ENCODE data around the gene LPAR3. TPM values are rescaled to one million over a fixed set of nuclear protein-coding genes. Genes with fewer than 3 reads are reported as not detected.

Gene LPAR3
- polyA plus RNA-seq, 2 of the 4 experiments (the other 2 are of a cell fraction), result 0.01 to 0.08 TPM

DNA sequence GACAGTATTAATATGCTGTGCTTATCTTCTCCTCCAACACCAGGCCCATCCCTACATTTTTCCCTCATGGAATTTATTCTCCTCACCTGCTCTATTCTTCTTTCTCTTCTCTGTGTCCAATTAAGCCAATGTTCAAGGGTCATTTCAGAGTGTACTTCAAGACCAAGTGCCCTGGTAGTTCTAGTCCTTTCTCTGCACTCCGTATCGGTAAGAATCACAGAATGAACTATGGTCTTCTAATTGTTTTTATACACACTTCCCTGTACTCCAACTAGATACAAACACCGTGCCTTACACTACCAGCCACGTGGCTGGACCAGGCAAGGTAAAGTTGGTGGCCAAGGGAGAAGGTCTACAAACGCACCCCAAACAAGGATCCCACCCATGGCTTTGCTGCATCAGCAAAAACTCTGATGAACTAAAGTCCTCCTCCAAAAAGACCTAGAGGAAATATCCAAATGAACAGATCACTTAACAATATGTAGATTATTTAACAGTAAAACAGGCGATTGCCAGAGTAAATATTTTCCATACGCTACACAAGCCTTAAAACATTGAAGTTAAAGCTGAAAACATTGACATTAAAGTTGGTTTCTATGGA lies 40.1 kb upstream of the LPAR3 start:
- Histone ChIP-seq H3K4me2 (no peak overlapping the region), H3K27ac (no peak overlapping the region), H3K4me1 (no peaks in the 10 kb centered on the region), H3K9me3 (no peaks in the 10 kb centered on the region), H3K4me3 (no peak overlapping the region)
- no peak for DNase-seq (ENCODE audit: low read depth in 1 of 2, low spot score in 1 of 2)
- no peak for TF ChIP-seq JUN (IDR thresholded peaks at IDR 0.05)
- peak; percentile 70 for TF ChIP-seq MAFK (IDR thresholded peaks at IDR 0.05; ENCODE audit: partially characterized antibody)
- TF ChIP-seq CBX8 (IDR thresholded peaks at IDR 0.05), result no peak
- TF ChIP-seq ELK1 (IDR thresholded peaks at IDR 0.05; ENCODE audit: low read depth, low read length), result no peak
- no peak for TF ChIP-seq CEBPB (IDR thresholded peaks at IDR 0.05)
- TF ChIP-seq RFX5 (IDR thresholded peaks at IDR 0.05), result no peak
- WGBS (ENCODE audit: missing lambda C conversion rate), result 53% methylated on average over 7 of the region's 7 CpGs
- no peak for FAIRE-seq
- ChIA-PET CTCF (interaction anchor here (1.3 kb wide), 1 partner anchor 151 kb away, joined by 5 read pairs; no protein-coding TSS in a partner anchor), POLR2A (no interaction called here)
- no peak for ATAC-seq

DNA sequence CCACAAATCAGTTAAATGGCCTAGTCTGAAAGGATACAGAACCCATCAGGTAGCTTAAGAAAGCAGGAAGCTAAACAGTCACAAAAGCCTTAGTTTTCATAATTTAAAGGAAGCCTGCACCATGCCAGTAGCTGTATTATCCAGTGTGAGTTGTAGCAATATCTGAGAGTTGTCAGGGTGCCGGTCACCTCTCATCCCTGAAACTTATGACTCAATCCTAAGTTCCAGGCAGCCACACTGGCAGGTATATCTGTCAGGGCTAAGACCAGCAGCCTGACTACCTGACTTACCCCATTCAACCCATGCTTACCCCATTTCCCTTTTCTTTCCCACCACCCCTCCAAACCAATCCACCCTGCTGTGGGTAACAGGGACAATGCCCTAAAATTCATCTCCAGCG lies 37.8 kb upstream of the LPAR3 start:
- H3K4me2 ChIP-seq, result no peak overlapping the region
- no peak overlapping the region for H3K4me3 ChIP-seq
- ATAC-seq, result no peak
- TF ChIP-seq KDM1A (IDR thresholded peaks at IDR 0.05; ENCODE audit: low read depth) (no peak), RFX5 (IDR thresholded peaks at IDR 0.05) (no peak), ESRRA (IDR thresholded peaks at IDR 0.05; ENCODE audit: borderline replicate concordance, low read length) (no peak), NR3C1 (IDR thresholded peaks at IDR 0.05) (no peak), POLR2AphosphoS2 (conservative IDR thresholded peaks at IDR 0.05; ENCODE audit: low read length) (no peak), USF2 (IDR thresholded peaks at IDR 0.05) (no peak), CHD4 (IDR thresholded peaks at IDR 0.05; ENCODE audit: borderline replicate concordance) (no peak), CEBPB (IDR thresholded peaks at IDR 0.05) (no peak)
- TF ChIP-seq, protein P1, sequence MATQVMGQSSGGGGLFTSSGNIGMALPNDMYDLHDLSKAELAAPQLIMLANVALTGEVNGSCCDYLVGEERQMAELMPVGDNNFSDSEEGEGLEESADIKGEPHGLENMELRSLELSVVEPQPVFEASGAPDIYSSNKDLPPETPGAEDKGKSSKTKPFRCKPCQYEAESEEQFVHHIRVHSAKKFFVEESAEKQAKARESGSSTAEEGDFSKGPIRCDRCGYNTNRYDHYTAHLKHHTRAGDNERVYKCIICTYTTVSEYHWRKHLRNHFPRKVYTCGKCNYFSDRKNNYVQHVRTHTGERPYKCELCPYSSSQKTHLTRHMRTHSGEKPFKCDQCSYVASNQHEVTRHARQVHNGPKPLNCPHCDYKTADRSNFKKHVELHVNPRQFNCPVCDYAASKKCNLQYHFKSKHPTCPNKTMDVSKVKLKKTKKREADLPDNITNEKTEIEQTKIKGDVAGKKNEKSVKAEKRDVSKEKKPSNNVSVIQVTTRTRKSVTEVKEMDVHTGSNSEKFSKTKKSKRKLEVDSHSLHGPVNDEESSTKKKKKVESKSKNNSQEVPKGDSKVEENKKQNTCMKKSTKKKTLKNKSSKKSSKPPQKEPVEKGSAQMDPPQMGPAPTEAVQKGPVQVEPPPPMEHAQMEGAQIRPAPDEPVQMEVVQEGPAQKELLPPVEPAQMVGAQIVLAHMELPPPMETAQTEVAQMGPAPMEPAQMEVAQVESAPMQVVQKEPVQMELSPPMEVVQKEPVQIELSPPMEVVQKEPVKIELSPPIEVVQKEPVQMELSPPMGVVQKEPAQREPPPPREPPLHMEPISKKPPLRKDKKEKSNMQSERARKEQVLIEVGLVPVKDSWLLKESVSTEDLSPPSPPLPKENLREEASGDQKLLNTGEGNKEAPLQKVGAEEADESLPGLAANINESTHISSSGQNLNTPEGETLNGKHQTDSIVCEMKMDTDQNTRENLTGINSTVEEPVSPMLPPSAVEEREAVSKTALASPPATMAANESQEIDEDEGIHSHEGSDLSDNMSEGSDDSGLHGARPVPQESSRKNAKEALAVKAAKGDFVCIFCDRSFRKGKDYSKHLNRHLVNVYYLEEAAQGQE (IDR thresholded peaks at IDR 0.05), result no peak
- TF ChIP-seq, protein P2, sequence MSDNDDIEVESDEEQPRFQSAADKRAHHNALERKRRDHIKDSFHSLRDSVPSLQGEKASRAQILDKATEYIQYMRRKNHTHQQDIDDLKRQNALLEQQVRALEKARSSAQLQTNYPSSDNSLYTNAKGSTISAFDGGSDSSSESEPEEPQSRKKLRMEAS (IDR thresholded peaks at IDR 0.05), result no peak
- no peak for FAIRE-seq
- no peak for DNase-seq (ENCODE audit: low read depth in 1 of 2, low spot score in 1 of 2)
- H3K27ac ChIP-seq, result no peak overlapping the region
- WGBS (ENCODE audit: missing lambda C conversion rate), result 70% methylated on average over 2 of the region's 2 CpGs
- no peaks in the 10 kb centered on the region for H3K9me3 ChIP-seq
- CTCF ChIA-PET, result interaction anchor here (1.1 kb wide), 1 partner anchor 14 kb away, joined by 3 read pairs; no protein-coding TSS in a partner anchor
- no peaks in the 10 kb centered on the region for H3K4me1 ChIP-seq
- POLR2A ChIA-PET, result no interaction called here

GRCh38 chr1:84930329-84930728 lies 37.3 kb upstream of the LPAR3 start:
- H3K27ac ChIP-seq, result no peak overlapping the region
- 70% methylated on average over 4 of the region's 4 CpGs for WGBS (ENCODE audit: missing lambda C conversion rate)
- H3K4me1 ChIP-seq, result no peaks in the 10 kb centered on the region
- ChIA-PET CTCF (interaction anchor here (1.1 kb wide), 1 partner anchor 14 kb away, joined by 3 read pairs; no protein-coding TSS in a partner anchor), POLR2A (no interaction called here)
- H3K9me3 ChIP-seq, result no peaks in the 10 kb centered on the region
- H3K4me3 ChIP-seq, result no peak overlapping the region
- ATAC-seq (no peak), FAIRE-seq (no peak), DNase-seq (ENCODE audit: low read depth in 1 of 2, low spot score in 1 of 2) (no peak)
- no peak overlapping the region for H3K4me2 ChIP-seq
- TF ChIP-seq RARB (CRISPR knock-in tag; IDR thresholded peaks at IDR 0.05) (no peak), RCOR1 (IDR thresholded peaks at IDR 0.05; ENCODE audit: low read depth, low read length) (no peak), ZNF302 (CRISPR knock-in tag; IDR thresholded peaks at IDR 0.05) (no peak), SREBF2 (IDR thresholded peaks at IDR 0.05) (no peak), PHF8 (IDR thresholded peaks at IDR 0.05; ENCODE audit: borderline replicate concordance, low read depth) (no peak), TFCP2L1 (CRISPR knock-in tag; IDR thresholded peaks at IDR 0.05) (no peak), NR3C1 (IDR thresholded peaks at IDR 0.05) (no peak), EP300 (IDR thresholded peaks at IDR 0.05) (no peak), BHLHE40 (IDR thresholded peaks at IDR 0.05; ENCODE audit: low read depth, low read length) (no peak), FOSB (CRISPR knock-in tag; IDR thresholded peaks at IDR 0.05) (no peak), USF2 (IDR thresholded peaks at IDR 0.05) (no peak), TP53 (CRISPR knock-in tag; IDR thresholded peaks at IDR 0.05) (no peak), NFE2L2 (conservative IDR thresholded peaks at IDR 0.05; ENCODE audit: low read length) (no peak)
- TF ChIP-seq, protein P3, sequence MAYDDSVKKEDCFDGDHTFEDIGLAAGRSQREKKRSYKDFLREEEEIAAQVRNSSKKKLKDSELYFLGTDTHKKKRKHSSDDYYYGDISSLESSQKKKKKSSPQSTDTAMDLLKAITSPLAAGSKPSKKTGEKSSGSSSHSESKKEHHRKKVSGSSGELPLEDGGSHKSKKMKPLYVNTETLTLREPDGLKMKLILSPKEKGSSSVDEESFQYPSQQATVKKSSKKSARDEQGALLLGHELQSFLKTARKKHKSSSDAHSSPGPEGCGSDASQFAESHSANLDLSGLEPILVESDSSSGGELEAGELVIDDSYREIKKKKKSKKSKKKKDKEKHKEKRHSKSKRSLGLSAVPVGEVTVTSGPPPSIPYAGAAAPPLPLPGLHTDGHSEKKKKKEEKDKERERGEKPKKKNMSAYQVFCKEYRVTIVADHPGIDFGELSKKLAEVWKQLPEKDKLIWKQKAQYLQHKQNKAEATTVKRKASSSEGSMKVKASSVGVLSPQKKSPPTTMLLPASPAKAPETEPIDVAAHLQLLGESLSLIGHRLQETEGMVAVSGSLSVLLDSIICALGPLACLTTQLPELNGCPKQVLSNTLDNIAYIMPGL (CRISPR knock-in tag; IDR thresholded peaks at IDR 0.05; ENCODE audit: borderline replicate concordance), result no peak
- TF ChIP-seq, protein P2 (IDR thresholded peaks at IDR 0.05), result no peak
